Measurements from ENCODE around the gene EXOC4. TPM values are rescaled to one million over a fixed set of nuclear protein-coding genes. Genes with fewer than 3 reads are reported as not detected.

Gene EXOC4
- total and polyA plus RNA-seq, 2 of the 13 experiments (the other 11 are each of a cell fraction or from before 2014, with no cell fraction given): 22.5 to 39.0 TPM

DNA sequence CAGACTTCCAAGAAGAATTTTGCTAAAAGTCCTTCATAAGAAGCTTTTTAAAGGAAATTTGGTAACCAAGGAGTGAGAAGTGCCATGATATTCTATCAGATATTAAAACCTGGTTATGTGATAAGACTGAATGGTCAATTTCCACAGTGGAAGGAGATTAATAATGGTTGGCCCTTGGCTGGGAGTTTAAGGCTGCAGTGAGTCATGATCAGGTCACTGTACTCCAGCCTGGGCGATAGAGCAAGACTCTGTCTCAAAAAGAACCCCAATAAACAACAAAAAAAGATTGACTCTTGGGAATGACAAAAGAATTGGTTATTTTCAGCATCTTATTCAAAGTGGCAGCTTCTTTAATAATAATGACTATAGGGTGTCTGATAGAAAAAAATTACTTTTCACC lies 37.2 kb downstream of the EXOC4 start:
- H3K9me3 ChIP-seq (ENCODE audit: low read length): no peaks in the 10 kb centered on the region
- DNase-seq (ENCODE audit: low spot score): no peak
- H3K4me3 ChIP-seq (replicated peaks in 1 of 3; ENCODE audit: insufficient read depth in 1 of 3, low read depth in 2 of 3, low read length in 3 of 3): no peak overlapping the region
- in situ Hi-C loops (cut with HindIII; ENCODE audit: extremely low pct_ligation_motif_present, low pct_unique_long_range_greater_than_20kb): no loop called here
- no peaks in the 10 kb centered on the region for H3K79me2 ChIP-seq (ENCODE audit: insufficient read depth, low read length)
- no peak overlapping the region for H2AFZ ChIP-seq (ENCODE audit: low read length)
- H3K27me3 ChIP-seq (ENCODE audit: control insufficient read depth in 1 of 2, insufficient read depth in 2 of 2, low read length in 2 of 2): no peaks in the 10 kb centered on the region
- H4K20me1 ChIP-seq (ENCODE audit: insufficient read depth, low read length): no peaks in the 10 kb centered on the region
- POLR2A ChIA-PET: no interaction called here
- WGBS (ENCODE audit: low lambda C conversion rate): 96% methylated on average over 1 of the region's 1 CpG
- TF ChIP-seq MZF1 (CRISPR knock-in tag; IDR thresholded peaks at IDR 0.05; ENCODE audit: borderline replicate concordance) (no peak), BHLHE40 (IDR thresholded peaks at IDR 0.05; ENCODE audit: low read length) (no peak), PAF1 (CRISPR knock-in tag; IDR thresholded peaks at IDR 0.05) (no peak), GABPA (IDR thresholded peaks at IDR 0.05; ENCODE audit: low read depth, low read length) (no peak), GABPA (CRISPR knock-in tag; IDR thresholded peaks at IDR 0.05; ENCODE audit: low read depth) (no peak), PRMT3 (CRISPR knock-in tag; IDR thresholded peaks at IDR 0.05; ENCODE audit: borderline replicate concordance, low read depth) (no peak)
- TF ChIP-seq, protein P1, sequence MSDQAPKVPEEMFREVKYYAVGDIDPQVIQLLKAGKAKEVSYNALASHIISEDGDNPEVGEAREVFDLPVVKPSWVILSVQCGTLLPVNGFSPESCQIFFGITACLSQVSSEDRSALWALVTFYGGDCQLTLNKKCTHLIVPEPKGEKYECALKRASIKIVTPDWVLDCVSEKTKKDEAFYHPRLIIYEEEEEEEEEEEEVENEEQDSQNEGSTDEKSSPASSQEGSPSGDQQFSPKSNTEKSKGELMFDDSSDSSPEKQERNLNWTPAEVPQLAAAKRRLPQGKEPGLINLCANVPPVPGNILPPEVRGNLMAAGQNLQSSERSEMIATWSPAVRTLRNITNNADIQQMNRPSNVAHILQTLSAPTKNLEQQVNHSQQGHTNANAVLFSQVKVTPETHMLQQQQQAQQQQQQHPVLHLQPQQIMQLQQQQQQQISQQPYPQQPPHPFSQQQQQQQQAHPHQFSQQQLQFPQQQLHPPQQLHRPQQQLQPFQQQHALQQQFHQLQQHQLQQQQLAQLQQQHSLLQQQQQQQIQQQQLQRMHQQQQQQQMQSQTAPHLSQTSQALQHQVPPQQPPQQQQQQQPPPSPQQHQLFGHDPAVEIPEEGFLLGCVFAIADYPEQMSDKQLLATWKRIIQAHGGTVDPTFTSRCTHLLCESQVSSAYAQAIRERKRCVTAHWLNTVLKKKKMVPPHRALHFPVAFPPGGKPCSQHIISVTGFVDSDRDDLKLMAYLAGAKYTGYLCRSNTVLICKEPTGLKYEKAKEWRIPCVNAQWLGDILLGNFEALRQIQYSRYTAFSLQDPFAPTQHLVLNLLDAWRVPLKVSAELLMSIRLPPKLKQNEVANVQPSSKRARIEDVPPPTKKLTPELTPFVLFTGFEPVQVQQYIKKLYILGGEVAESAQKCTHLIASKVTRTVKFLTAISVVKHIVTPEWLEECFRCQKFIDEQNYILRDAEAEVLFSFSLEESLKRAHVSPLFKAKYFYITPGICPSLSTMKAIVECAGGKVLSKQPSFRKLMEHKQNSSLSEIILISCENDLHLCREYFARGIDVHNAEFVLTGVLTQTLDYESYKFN (CRISPR knock-in tag; conservative IDR thresholded peaks at IDR 0.05): no peak
- ATAC-seq: no peak
- H3K36me3 ChIP-seq (replicated peaks in 1 of 2; ENCODE audit: control insufficient read depth in 1 of 2, insufficient read depth in 2 of 2, low read length in 2 of 2): peaks cover 4 to 17% of the 10 kb centered on the region in 2 experiments; a peak in 4 of 5 replicates
- intact Hi-C loops (cut with micrococcal nuclease; ENCODE audit: unreplicated experiment): no loop called here
- H3K27ac ChIP-seq (ENCODE audit: extremely low read length, insufficient read depth, low read length): no peak overlapping the region
- H3K4me2 ChIP-seq (ENCODE audit: low read depth, low read length): no peak overlapping the region
- H3K9ac ChIP-seq (ENCODE audit: insufficient read depth, low read depth, low read length): no peak overlapping the region
- FAIRE-seq: no peak
- CTCF ChIA-PET (ENCODE audit: low intra/inter-chr PET ratio, low total read pairs): no interaction called here
- no peaks in the 10 kb centered on the region for H3K4me1 ChIP-seq (ENCODE audit: insufficient read depth, low read length)
- no TSS peak for BruUV-seq (replicated peaks)

All from HepG2 (cell line).